HG02642 (cell line): ENCODE data around the gene FREM1.
A peak's percentile ranks its signal among the peaks of the same experiment; 100 is the strongest.

Source experiments
- ATAC-seq: cut with Tn5 transposase; IDR thresholded peaks from one replicate; pipeline ENCODE4 v1.9.1; 2021; ENCODE audit warnings: mild to moderate bottlenecking; ENCODE audit not compliant: unreplicated experiment, poor library complexity

FREM1 gene

GRCh38 chr9:14722391-14723035 lies 187.7 kb downstream of the FREM1 start, which contains the start of gene CER1:
CER1 (minus strand) TSS chr9:14722733; CDS start chr9:14722672, 61 bp downstream.
- no peak for ATAC-seq

DNA sequence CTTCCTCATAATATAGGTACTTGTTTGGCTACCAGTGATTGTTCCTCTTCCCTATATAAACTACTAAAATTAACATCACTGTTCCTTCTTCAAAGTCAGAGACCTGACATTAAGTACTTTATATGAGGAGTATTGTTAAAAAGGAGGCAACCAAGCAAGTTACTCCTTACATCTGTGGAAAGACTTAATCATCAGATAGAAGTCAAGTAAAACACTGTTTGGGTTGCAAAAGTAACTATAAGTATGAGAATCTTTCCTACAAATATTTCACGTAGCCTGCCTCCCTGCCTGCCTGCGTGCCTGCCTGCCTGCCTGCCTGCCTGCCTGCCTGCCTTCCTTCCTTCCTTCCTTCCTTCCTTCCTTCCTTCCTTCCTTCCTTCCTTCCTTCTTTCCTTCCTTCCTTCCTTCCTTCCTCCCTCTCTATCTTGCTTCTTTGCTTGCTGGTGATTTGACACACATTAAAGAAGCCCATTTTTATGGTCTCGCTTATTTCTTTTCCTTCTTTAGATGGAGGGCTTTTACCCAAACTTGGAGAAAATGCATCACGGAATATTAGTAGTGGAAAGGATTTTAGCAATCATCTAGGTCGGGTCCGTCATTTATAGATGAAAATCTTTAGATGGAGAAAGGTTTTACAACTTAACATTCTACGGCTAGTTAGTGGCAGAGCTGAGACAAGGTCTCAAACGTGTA lies 190.9 kb downstream of the FREM1 start:
- no peak for ATAC-seq

- no peak for ATAC-seq
These were observed 195.1 kb downstream of the FREM1 start for GRCh38 chr9:14715102-14715501.

- ATAC-seq: no peak
These were observed 197.0 kb downstream of the FREM1 start for GRCh38 chr9:14713187-14713767.

GRCh38 chr9:14710804-14711203 lies 199.4 kb downstream of the FREM1 start:
- no peak for ATAC-seq

- ATAC-seq: peak; percentile 77
These were observed 203.6 kb downstream of the FREM1 start for GRCh38 chr9:14706530-14707140.

GRCh38 chr9:14705079-14705478 lies 205.1 kb downstream of the FREM1 start:
- no peak for ATAC-seq

GRCh38 chr9:14704281-14704680 lies 205.9 kb downstream of the FREM1 start:
- ATAC-seq: no peak

- ATAC-seq: no peak
These were observed 208.0 kb downstream of the FREM1 start for GRCh38 chr9:14702200-14702720.

DNA sequence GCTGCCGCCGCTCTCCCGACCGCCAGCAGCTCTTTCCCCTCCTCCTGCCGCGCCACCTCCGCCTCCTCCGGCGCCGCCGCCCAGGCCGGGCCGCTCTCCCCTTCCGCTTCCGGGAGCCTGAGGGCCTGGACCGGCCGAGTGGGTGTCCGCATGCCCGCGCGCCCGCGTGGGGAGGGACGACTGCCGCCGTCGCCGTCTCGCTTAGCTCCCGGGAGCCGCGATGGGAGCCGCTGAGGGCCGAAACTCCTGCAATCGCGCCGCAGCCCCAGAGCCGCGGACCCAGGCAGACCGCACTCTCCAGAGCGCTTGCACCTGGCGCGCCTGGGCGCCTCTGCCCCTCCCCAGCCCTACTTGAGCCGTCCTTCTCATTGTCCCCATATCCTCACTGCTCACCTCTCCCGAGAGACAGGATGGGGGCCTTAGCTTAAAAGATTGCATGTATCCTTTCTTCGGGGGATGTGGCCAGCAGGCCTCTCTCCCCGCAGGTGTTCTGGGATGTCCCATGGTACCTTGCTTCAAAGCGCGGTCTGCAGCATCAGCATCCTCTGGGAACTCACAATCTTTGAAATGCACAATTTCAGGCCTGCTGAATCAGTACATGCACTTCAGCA lies 216.9 kb downstream of the FREM1 start, which contains the start of gene ZDHHC21:
Gene ZDHHC21, minus strand, starts transcription at position 182 of the 611 bp plus-strand sequence. CDS start 19,092 bp downstream, outside the sequence.
- ATAC-seq: peak; percentile 89

DNA sequence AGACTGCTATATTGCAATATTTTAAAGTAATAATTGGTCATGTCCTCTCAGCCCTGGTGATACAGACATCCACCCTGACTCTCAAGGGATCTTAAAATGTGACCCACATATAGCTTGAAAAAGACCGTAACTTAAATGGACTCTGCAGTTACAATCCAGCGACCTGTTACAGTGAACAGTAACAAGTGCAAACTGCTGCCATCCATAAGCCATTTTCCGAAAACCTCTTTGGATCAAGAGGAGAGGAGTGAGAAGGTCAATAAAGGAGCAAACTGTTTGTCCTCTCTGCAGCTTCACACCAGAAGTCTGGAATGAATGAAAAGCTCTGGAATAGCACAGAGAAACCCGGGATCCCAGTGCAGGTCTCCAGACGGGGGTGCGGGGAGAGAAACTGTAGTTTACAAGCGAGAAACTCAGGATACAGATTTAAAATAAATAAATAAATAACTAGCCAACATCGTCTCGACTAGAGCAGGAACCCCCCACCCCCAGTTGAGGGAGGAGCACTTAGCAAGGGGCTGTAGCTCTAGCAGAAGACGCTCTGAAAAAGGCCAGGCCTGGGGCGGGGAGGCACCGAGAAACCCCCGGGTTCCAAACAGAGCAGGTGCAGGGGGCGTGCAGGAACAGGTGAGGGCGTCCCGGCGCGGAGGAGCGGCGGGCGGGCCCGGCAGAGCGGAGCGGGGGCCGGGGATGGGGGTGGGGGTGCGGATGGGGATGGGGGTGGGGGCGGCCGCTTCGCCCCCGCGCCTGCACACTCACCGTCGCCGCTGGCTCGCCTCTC lies 217.6 kb downstream of the FREM1 start:
- peak; percentile 57 for ATAC-seq

- ATAC-seq: no peak
These were observed 219.1 kb downstream of the FREM1 start for GRCh38 chr9:14690948-14691730.

DNA sequence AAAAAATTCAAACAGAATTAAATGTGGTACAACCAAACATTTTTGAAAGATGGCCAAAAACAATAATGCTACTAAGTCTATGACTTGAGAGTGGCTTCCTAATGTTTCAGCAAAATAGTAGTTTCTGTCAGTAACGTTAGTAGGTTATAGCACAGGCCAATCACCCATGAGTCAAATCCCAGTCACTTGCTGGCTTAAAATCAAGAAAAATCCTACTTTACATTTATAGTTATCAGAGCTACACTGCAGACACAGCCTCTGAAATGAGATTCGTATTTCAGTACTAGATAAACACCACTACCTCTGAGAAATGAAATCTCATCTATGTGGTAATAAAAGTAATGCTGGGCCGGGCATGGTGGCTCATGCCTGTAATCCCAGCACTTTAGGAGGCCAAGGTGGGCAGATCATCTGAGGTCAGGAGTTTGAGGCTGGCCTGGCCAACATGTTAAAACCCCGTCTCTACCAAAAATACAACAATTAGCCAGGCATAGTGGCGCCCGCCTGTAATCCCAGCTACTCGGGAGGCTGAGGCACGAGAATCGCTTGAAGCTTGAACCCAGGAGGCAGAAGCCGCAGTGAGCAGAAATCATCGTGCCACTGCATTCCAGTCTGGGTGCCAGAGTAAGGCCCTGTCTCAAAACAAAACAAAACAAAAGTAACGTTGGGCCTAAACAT lies 223.0 kb downstream of the FREM1 start:
- ATAC-seq: no peak

DNA sequence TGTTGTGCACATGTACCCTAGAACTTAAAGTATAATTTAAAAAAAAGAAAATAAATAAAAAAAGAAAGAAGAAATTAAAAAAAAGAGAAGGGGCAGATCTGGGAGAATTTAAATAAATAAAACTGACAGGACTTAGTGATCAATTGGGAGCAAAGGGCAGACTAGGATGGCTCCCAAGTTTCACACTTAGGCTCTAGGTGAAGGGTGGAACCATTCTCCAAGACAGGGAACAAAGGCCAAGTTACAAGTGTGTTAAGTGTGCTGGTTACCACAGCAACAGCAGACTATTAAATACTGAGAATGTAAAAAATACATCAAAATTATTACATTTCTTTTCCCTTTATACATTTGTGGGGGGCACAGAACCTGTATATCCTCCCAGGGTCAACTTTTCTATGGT lies 224.1 kb downstream of the FREM1 start:
- no peak for ATAC-seq
